ENCODE measurements around the gene JAG1. TPM values are rescaled to one million over a fixed set of nuclear protein-coding genes. Genes with fewer than 3 reads are reported as not detected.

Gene JAG1
- 5.1 TPM for polyA plus RNA-seq (2013, experiment 1 of 2)
- 5.3 TPM for polyA plus RNA-seq (2013, experiment 2 of 2)

DNA sequence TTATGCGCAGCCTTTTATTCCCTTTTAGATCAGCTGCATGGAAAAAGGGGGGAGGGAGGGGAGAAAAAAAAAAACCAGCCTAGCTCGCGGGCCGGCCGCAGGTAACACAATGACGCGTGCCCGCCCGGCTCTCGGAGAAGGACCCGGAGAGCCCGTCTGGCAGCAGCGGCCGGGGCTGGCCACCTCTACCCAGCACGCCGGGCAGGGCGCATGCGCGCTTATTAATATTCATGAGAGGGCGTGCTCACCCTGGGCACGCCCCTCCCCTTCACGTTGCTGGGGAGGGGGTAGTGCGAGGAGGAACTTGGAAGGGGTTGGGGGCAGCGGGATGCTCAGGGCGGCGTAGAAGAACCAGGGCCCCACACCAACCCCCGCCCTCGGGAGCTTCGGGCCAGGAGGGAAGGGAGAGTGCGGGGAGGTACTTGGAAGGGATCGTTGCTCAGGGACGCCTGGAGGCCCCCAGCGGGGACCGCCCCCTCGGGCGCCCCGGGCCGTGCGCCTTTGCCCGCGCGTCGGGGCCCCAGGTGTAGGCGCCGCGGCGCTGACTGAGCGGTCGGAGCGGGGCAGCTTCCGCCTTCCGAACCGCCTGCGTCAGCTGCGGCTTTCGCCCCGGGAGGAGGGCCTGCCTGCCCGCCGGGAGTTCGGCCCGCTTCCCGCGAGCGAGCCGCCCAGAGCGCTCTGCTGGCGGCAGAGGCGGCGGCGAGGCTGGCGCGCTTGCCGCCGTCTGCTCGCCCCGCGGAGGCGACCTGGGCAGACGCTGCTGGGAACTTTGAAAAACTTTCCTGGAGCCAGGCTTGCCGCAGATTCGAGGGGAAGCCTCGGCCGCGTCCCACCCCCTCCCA, at the start of gene JAG1:
JAG1 (minus strand) TSS at position 158 of the 842 bp plus-strand sequence. CDS start 469 bp downstream, outside the sequence.
- no peak within 1 kb of the TSS for H2BK15ac ChIP-seq (replicated peaks; ENCODE audit: low read depth)
- no peak within 1 kb of the TSS for H4K5ac ChIP-seq (ENCODE audit: low read length)
- H3K4me2 ChIP-seq (ENCODE audit: low read length): peak within 1 kb of the TSS; percentile 82
- peak within 1 kb of the TSS; percentile 80 for H3K9ac ChIP-seq (ENCODE audit: low read length)
- H2BK5ac ChIP-seq (ENCODE audit: low read length): no peak within 1 kb of the TSS
- H3K18ac ChIP-seq (ENCODE audit: low read length): peak within 1 kb of the TSS; percentile 94
- H3K23ac ChIP-seq (ENCODE audit: low read length): peak within 1 kb of the TSS; percentile 59
- no CpG with 5 or more reads among the region's 84 CpGs for WGBS (ENCODE audit: extremely low coverage, insufficient coverage, low lambda C conversion rate)
- H3K36me3 ChIP-seq (ENCODE audit: control insufficient read depth, insufficient read depth, low read length): no peaks in the 10 kb centered on the region
- no peaks in the 10 kb centered on the region for H3K27me3 ChIP-seq (ENCODE audit: insufficient read depth, low read length, poor library complexity)
- H3K27ac ChIP-seq (ENCODE audit: low read depth, low read length): peak within 1 kb of the TSS; percentile 84
- no peak within 1 kb of the TSS for H2BK120ac ChIP-seq (ENCODE audit: low read depth, low read length)
- H3K79me1 ChIP-seq (ENCODE audit: low read length): no peaks in the 10 kb centered on the region
- DNase-seq: peak; percentile 99
- peaks cover 2% of the 10 kb centered on the region for H3K4me1 ChIP-seq (ENCODE audit: control insufficient read depth, low read depth, low read length)
- peak within 1 kb of the TSS; percentile 62 for H3K4me3 ChIP-seq (ENCODE audit: low read length)
- no peak within 1 kb of the TSS for H4K8ac ChIP-seq (ENCODE audit: low read depth, low read length)
- peaks cover 9% of the 10 kb centered on the region for H3K79me2 ChIP-seq (ENCODE audit: control insufficient read depth, insufficient read depth, low read length)
- peak within 1 kb of the TSS; percentile 89 for H3K56ac ChIP-seq (ENCODE audit: low read length)
- H2AK5ac ChIP-seq (ENCODE audit: low read length): no peak within 1 kb of the TSS
- peak within 1 kb of the TSS; percentile 91 for H3K4ac ChIP-seq (ENCODE audit: low read depth, low read length)

DNA sequence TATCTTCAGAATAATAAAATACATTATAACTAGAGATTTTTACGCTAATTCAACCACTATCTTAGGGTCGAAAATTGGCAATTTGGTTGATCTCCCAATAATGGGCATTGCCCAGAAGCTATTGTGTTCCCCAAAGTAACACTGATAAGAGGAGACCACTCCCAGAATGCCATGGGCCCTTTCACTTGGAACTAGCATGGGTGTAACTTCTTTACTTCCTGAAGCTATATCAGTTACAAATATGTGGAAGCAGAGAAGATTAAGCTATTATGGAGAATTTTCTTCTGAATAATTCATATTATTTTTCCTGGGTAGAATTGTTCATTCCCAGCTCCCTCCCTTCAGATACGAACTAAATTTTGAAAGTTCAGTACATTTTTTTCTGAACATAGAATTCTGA, 48.2 kb upstream of the JAG1 start:
- no peak overlapping the region for H3K56ac ChIP-seq (ENCODE audit: low read length)
- no peaks in the 10 kb centered on the region for H3K36me3 ChIP-seq (ENCODE audit: control insufficient read depth, insufficient read depth, low read length)
- no peaks in the 10 kb centered on the region for H3K27me3 ChIP-seq (ENCODE audit: insufficient read depth, low read length, poor library complexity)
- H2BK15ac ChIP-seq (replicated peaks; ENCODE audit: low read depth): no peak overlapping the region
- no CpG with 5 or more reads among the region's 3 CpGs for WGBS (ENCODE audit: extremely low coverage, insufficient coverage, low lambda C conversion rate)
- H3K18ac ChIP-seq (ENCODE audit: low read length): no peak overlapping the region
- H3K79me1 ChIP-seq (ENCODE audit: low read length): no peaks in the 10 kb centered on the region
- H3K4me1 ChIP-seq (ENCODE audit: control insufficient read depth, low read depth, low read length): no peaks in the 10 kb centered on the region
- no peak overlapping the region for H3K23ac ChIP-seq (ENCODE audit: low read length)
- no peak overlapping the region for H3K4me2 ChIP-seq (ENCODE audit: low read length)
- no peak overlapping the region for H3K4me3 ChIP-seq (ENCODE audit: low read length)
- no peak overlapping the region for H3K9ac ChIP-seq (ENCODE audit: low read length)
- DNase-seq: no peak
- no peaks in the 10 kb centered on the region for H3K79me2 ChIP-seq (ENCODE audit: control insufficient read depth, insufficient read depth, low read length)
- H3K4ac ChIP-seq (ENCODE audit: low read depth, low read length): no peak overlapping the region
- no peak overlapping the region for H4K5ac ChIP-seq (ENCODE audit: low read length)
- no peak overlapping the region for H3K27ac ChIP-seq (ENCODE audit: low read depth, low read length)
- H4K8ac ChIP-seq (ENCODE audit: low read depth, low read length): no peak overlapping the region
- no peak overlapping the region for H2BK120ac ChIP-seq (ENCODE audit: low read depth, low read length)
- no peak overlapping the region for H2BK5ac ChIP-seq (ENCODE audit: low read length)
- H2AK5ac ChIP-seq (ENCODE audit: low read length): no peak overlapping the region

- no peak overlapping the region for H2BK5ac ChIP-seq (ENCODE audit: low read length)
- H3K79me1 ChIP-seq (ENCODE audit: low read length): no peaks in the 10 kb centered on the region
- H3K4me2 ChIP-seq (ENCODE audit: low read length): no peak overlapping the region
- no peak overlapping the region for H3K4ac ChIP-seq (ENCODE audit: low read depth, low read length)
- no peak overlapping the region for H3K56ac ChIP-seq (ENCODE audit: low read length)
- no peak overlapping the region for H3K4me3 ChIP-seq (ENCODE audit: low read length)
- no peak overlapping the region for H4K5ac ChIP-seq (ENCODE audit: low read length)
- no peak overlapping the region for H3K27ac ChIP-seq (ENCODE audit: low read depth, low read length)
- WGBS (ENCODE audit: extremely low coverage, insufficient coverage, low lambda C conversion rate): no CpG with 5 or more reads among the region's 9 CpGs
- H4K8ac ChIP-seq (ENCODE audit: low read depth, low read length): no peak overlapping the region
- H3K27me3 ChIP-seq (ENCODE audit: insufficient read depth, low read length, poor library complexity): no peaks in the 10 kb centered on the region
- H2AK5ac ChIP-seq (ENCODE audit: low read length): no peak overlapping the region
- no peak overlapping the region for H3K18ac ChIP-seq (ENCODE audit: low read length)
- H3K23ac ChIP-seq (ENCODE audit: low read length): no peak overlapping the region
- H3K79me2 ChIP-seq (ENCODE audit: control insufficient read depth, insufficient read depth, low read length): no peaks in the 10 kb centered on the region
- no peak overlapping the region for H2BK15ac ChIP-seq (replicated peaks; ENCODE audit: low read depth)
- DNase-seq: no peak
- no peak overlapping the region for H3K9ac ChIP-seq (ENCODE audit: low read length)
- no peak overlapping the region for H2BK120ac ChIP-seq (ENCODE audit: low read depth, low read length)
- no peaks in the 10 kb centered on the region for H3K4me1 ChIP-seq (ENCODE audit: control insufficient read depth, low read depth, low read length)
- H3K36me3 ChIP-seq (ENCODE audit: control insufficient read depth, insufficient read depth, low read length): no peaks in the 10 kb centered on the region
These were observed 47.5 kb upstream of the JAG1 start for GRCh38 chr20:10721137-10721896.

GRCh38 chr20:10720565-10720964, 46.8 kb upstream of the JAG1 start:
- no peak overlapping the region for H3K27ac ChIP-seq (ENCODE audit: low read depth, low read length)
- H2BK5ac ChIP-seq (ENCODE audit: low read length): no peak overlapping the region
- H2BK120ac ChIP-seq (ENCODE audit: low read depth, low read length): no peak overlapping the region
- H3K79me2 ChIP-seq (ENCODE audit: control insufficient read depth, insufficient read depth, low read length): no peaks in the 10 kb centered on the region
- no peak overlapping the region for H3K23ac ChIP-seq (ENCODE audit: low read length)
- no peak overlapping the region for H4K8ac ChIP-seq (ENCODE audit: low read depth, low read length)
- WGBS (ENCODE audit: extremely low coverage, insufficient coverage, low lambda C conversion rate): no CpG with 5 or more reads among the region's 2 CpGs
- H3K36me3 ChIP-seq (ENCODE audit: control insufficient read depth, insufficient read depth, low read length): no peaks in the 10 kb centered on the region
- H3K56ac ChIP-seq (ENCODE audit: low read length): no peak overlapping the region
- H3K4me1 ChIP-seq (ENCODE audit: control insufficient read depth, low read depth, low read length): no peaks in the 10 kb centered on the region
- no peak overlapping the region for H3K4me2 ChIP-seq (ENCODE audit: low read length)
- H3K18ac ChIP-seq (ENCODE audit: low read length): no peak overlapping the region
- H3K4ac ChIP-seq (ENCODE audit: low read depth, low read length): no peak overlapping the region
- H3K4me3 ChIP-seq (ENCODE audit: low read length): no peak overlapping the region
- H3K79me1 ChIP-seq (ENCODE audit: low read length): no peaks in the 10 kb centered on the region
- no peaks in the 10 kb centered on the region for H3K27me3 ChIP-seq (ENCODE audit: insufficient read depth, low read length, poor library complexity)
- H2AK5ac ChIP-seq (ENCODE audit: low read length): no peak overlapping the region
- H4K5ac ChIP-seq (ENCODE audit: low read length): no peak overlapping the region
- H3K9ac ChIP-seq (ENCODE audit: low read length): no peak overlapping the region
- DNase-seq: no peak
- no peak overlapping the region for H2BK15ac ChIP-seq (replicated peaks; ENCODE audit: low read depth)

DNA sequence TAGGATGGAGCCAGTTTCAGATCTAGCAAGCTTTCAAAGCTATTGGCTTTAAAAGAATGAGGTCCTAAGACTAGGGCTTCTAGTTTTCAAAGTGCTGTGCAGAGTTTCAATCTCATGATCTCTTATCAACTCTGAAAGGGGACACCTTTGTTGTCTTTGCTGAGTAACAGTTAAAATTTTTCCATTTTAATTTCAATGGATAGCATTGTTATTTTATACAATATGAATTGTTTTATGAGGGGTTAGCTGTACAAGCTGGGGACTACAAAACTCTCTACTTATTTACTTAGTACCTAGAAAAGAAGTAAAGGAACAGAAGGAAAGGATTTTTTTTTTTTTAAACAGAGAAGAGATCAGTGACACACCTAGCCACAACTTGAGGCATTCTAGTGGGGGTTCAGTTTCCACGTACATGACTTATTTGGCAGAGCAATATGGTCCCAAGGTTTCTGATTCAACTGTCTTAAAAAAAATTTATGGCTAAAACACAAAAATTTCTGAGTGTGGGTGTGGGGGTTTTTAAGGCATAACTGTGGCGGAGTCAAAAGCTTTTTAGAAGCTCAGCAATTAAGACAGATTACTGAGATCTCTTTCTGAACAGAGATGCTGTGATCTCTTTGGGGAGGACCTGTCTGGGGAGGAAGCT, 46.1 kb upstream of the JAG1 start:
- Histone ChIP-seq H2BK5ac (ENCODE audit: low read length) (no peak overlapping the region), H3K27ac (ENCODE audit: low read depth, low read length) (no peak overlapping the region), H3K23ac (ENCODE audit: low read length) (no peak overlapping the region), H3K36me3 (ENCODE audit: control insufficient read depth, insufficient read depth, low read length) (no peaks in the 10 kb centered on the region), H3K4me1 (ENCODE audit: control insufficient read depth, low read depth, low read length) (no peaks in the 10 kb centered on the region), H2BK15ac (replicated peaks; ENCODE audit: low read depth) (no peak overlapping the region), H3K56ac (ENCODE audit: low read length) (no peak overlapping the region), H4K5ac (ENCODE audit: low read length) (no peak overlapping the region), H3K9ac (ENCODE audit: low read length) (no peak overlapping the region), H2AK5ac (ENCODE audit: low read length) (no peak overlapping the region), H3K18ac (ENCODE audit: low read length) (no peak overlapping the region), H3K4ac (ENCODE audit: low read depth, low read length) (no peak overlapping the region), H3K27me3 (ENCODE audit: insufficient read depth, low read length, poor library complexity) (no peaks in the 10 kb centered on the region), H3K79me2 (ENCODE audit: control insufficient read depth, insufficient read depth, low read length) (no peaks in the 10 kb centered on the region), H3K4me3 (ENCODE audit: low read length) (no peak overlapping the region), H3K79me1 (ENCODE audit: low read length) (no peaks in the 10 kb centered on the region), H2BK120ac (ENCODE audit: low read depth, low read length) (no peak overlapping the region), H3K4me2 (ENCODE audit: low read length) (no peak overlapping the region), H4K8ac (ENCODE audit: low read depth, low read length) (no peak overlapping the region)
- WGBS (ENCODE audit: extremely low coverage, insufficient coverage, low lambda C conversion rate): no CpG with 5 or more reads among the region's 2 CpGs
- DNase-seq: no peak
